Small intestine (tissue), 7 donors: Measurements from ENCODE around the gene RBP2. TPM values are rescaled to one million over a fixed set of nuclear protein-coding genes. Genes with fewer than 3 reads are reported as not detected.

Experiments used
- DNase-seq, 2 donors: peaks; one replicate each; pipeline versions ENCODE4 v3.0.0 to v3.0.0-alpha.2; 2013
- FAIRE-seq: peaks from 2 replicates; lab custom pipeline; 2012; peaks lifted over from hg19 to GRCh38; lab: Jason Lieb, UNC
- H3K27ac ChIP-seq, 3 donors: one replicate each; pipeline ENCODE4 v1.5.1; 2013; ENCODE audit warnings: low read length in 2 of 3, mild to moderate bottlenecking in 2 of 3, control low read depth in 1 of 3, inconsistent platforms in 1 of 3, low read depth in 1 of 3, moderate library complexity in 1 of 3
- H3K27me3 ChIP-seq, 3 donors: one replicate each; pipeline ENCODE4 v1.6.1; 2013; ENCODE audit warnings: low read length in 3 of 3, inconsistent platforms in 1 of 3; ENCODE audit not compliant: control insufficient read depth in 3 of 3, insufficient read depth in 3 of 3
- H3K36me3 ChIP-seq, 3 donors: one replicate each; pipeline ENCODE4 v1.6.1; 2013; ENCODE audit warnings: low read length in 3 of 3, inconsistent platforms in 1 of 3, low read depth in 1 of 3, mild to moderate bottlenecking in 1 of 3, moderate library complexity in 1 of 3; ENCODE audit not compliant: control insufficient read depth in 3 of 3, insufficient read depth in 2 of 3
- H3K4me1 ChIP-seq, 3 donors: one replicate each; pipeline ENCODE4 v1.6.1; 2013; ENCODE audit warnings: low read length in 2 of 3, inconsistent platforms in 1 of 3, low read depth in 1 of 3, mild to moderate bottlenecking in 1 of 3, moderate library complexity in 1 of 3; ENCODE audit not compliant: control insufficient read depth in 3 of 3, insufficient read depth in 2 of 3
- H3K4me3 ChIP-seq, 3 donors: one replicate each; pipeline ENCODE4 v1.5.1; 2013; ENCODE audit warnings: low read length in 3 of 3, control low read depth in 1 of 3, inconsistent platforms in 1 of 3, low read depth in 1 of 3, mild to moderate bottlenecking in 1 of 3, moderate library complexity in 1 of 3
- H3K9me3 ChIP-seq, 2 donors: one replicate each; pipeline ENCODE4 v1.6.1; 2013; ENCODE audit warnings: low read depth in 1 of 2, low read length in 1 of 2; ENCODE audit not compliant: control insufficient read depth in 2 of 2, insufficient read depth in 1 of 2
- WGBS, 3 donors: extraction: QIAGEN DNeasy Blood & Tissue Kit; methylation state at CpG; one replicate each; pipeline ENCODE4 v1.1.7; 2013; 5-methylcytosine and 5-hydroxymethylcytosine counted together
- polyA plus RNA-seq, 4 donors: library from polyadenylated mRNA; stranded (reverse) in 3 of 4; unstranded in 1 of 4; fragments of 200-250 nt in 3 of 4; fragments of 120-200 nt in 1 of 4; gene quantifications; one replicate each; pipeline versions ENCODE4 v1.2.1 to v1.2.3, GENCODE V29; 2013
- donor health status: healthy with polysubstance abuse.
- donor health status: control.
- donor health status: control.
- donor health status: Bipolar disorder and iron deficiency.
- donor health status: healthy.

The RBP2 gene
- polyA plus RNA-seq, 4 donors: 1,530 to 12,637 (median 3,776) TPM

DNA sequence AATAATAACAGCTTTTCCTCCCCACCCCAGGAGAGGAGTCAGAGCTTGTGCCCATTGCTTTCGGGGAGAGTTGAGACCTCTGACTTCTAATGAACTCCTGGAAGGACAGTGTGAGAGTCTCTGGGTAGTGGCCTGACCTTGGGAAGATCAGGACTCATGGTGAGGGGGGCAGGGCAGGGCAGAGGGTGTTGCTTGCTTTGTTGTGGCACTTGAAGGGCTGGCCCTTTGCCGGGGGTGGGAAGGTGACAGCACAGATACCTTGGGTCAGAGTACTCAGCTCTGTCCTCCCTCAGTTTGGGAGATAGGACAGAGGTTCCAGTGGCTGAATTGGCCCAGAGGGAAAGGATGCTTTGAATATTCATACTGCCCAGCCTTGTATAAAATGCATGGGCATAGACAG, 15.8 kb downstream of the RBP2 start:
- Histone ChIP-seq H3K27me3 (no peaks in the 10 kb centered on the region), H3K27ac (peak overlapping the region in 1 of 3 donors; percentile 52), H3K9me3 (no peaks in the 10 kb centered on the region), H3K4me1 (peaks cover 0 to 11% (median 5%) of the 10 kb centered on the region in 3 donors), H3K4me3 (no peak overlapping the region), H3K36me3 (peaks cover 0 to 56% (median 22%) of the 10 kb centered on the region in 3 donors)
- DNase-seq (peak in 1 of 2 donors; percentile 42), FAIRE-seq (no peak)
- 60 to 73% (median 73%) methylated on average over 2 of the region's 2 CpGs for WGBS, 3 donors

DNA sequence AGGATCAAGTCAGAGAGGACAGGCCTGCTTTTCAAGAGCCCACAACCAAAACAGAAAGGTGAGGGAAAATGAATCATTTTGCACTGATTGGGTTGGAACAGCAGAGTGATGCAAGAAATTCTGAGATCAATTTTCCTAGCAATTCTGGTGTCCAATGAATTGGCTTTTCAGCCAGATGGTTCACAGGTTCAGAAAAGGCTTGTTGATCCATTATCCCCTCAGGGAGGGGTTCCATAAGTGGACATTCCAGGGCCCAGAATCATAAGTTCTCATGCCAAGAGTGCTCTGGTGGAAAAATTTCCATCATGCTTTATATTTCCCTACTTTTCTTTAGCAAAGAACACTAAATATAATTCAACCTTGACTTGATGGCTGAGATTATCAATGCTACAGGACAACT, 16.2 kb downstream of the RBP2 start:
- Histone ChIP-seq H3K36me3 (peaks cover 0 to 54% (median 23%) of the 10 kb centered on the region in 3 donors), H3K4me3 (no peak overlapping the region), H3K9me3 (no peaks in the 10 kb centered on the region), H3K27me3 (no peaks in the 10 kb centered on the region), H3K27ac (peak overlapping the region in 1 of 3 donors; percentile 52), H3K4me1 (peaks cover 0 to 15% (median 5%) of the 10 kb centered on the region in 3 donors)
- no peak for FAIRE-seq
- peak in 1 of 2 donors; percentile 1 for DNase-seq

DNA sequence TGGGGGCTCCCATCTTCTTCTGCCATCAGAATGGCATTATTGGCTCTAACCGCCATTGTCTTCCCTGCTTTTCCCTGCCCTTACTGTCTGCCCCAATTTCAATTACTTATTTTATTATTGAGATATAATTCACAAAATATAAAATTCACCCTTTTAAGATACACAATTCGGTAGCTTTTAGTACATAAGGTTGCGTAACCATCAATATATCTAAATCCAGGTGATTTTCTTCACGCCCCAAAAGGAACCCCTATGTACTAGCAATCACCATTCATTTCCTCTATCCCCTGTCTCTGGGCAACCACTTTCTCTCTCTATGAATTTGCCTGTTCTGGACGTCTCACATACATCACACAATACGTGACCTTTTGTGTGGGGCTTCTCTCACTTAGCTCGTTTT, 18.0 kb downstream of the RBP2 start:
- no peak overlapping the region for H3K27ac ChIP-seq
- no peaks in the 10 kb centered on the region for H3K9me3 ChIP-seq
- H3K4me3 ChIP-seq: no peak overlapping the region
- H3K36me3 ChIP-seq: peaks cover 0 to 61% (median 29%) of the 10 kb centered on the region in 3 donors
- DNase-seq: peak in 1 of 2 donors; percentile 2
- 83 to 86% (median 86%) methylated on average over 7 of the region's 7 CpGs for WGBS, 3 donors
- peaks cover 0 to 18% (median 5%) of the 10 kb centered on the region in 3 donors for H3K4me1 ChIP-seq
- FAIRE-seq: no peak
- H3K27me3 ChIP-seq: no peaks in the 10 kb centered on the region

DNA sequence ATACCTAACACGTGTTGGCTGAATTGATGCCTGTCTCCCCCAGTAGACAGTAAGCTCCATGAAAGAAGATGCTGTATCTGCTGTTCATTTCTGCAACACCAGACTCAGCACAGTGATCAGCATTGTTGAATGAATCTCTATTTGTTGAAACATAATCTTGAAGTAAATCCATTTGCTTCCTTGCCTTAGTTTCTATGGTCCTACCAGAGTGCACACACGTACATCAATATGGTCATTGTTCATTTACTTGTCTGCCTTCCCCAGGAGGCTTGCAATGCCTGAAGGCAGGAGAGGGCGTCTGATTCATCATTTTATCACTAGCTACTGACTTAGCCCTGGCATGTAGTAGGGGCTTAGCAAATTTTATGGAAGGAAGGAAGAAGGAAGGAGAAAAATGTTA, 19.2 kb downstream of the RBP2 start:
- FAIRE-seq (no peak), DNase-seq (peak in 1 of 2 donors; percentile 1)
- no peak overlapping the region for H3K4me3 ChIP-seq
- H3K27me3 ChIP-seq: no peaks in the 10 kb centered on the region
- no peaks in the 10 kb centered on the region for H3K9me3 ChIP-seq
- peaks cover 0 to 22% (median 8%) of the 10 kb centered on the region in 3 donors for H3K4me1 ChIP-seq
- 66 to 77% (median 71%) methylated on average over 3 of the region's 3 CpGs for WGBS, 3 donors
- no peak overlapping the region for H3K27ac ChIP-seq
- peaks cover 0 to 62% (median 34%) of the 10 kb centered on the region in 3 donors for H3K36me3 ChIP-seq

DNA sequence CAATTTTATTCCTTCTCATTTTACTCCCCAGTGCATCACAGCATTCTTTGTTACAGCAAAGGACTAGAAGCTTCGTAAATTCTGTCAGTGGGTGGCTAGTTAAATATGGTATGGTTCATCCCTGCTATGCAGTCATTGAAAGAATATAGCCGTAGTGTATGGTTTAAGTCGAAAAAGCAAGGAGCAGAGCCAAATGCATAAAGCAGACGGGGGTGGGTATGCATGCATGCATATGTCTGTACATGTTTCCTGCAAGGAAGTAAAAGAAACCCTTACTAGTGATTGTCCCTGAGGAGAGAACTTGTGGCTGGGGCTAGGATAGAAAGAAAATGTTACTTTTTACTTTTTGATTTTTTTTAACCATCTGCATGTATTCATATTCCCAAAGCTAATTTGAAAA, 19.9 kb downstream of the RBP2 start:
- no peak for FAIRE-seq
- H3K27ac ChIP-seq: no peak overlapping the region
- H3K27me3 ChIP-seq: no peaks in the 10 kb centered on the region
- H3K4me1 ChIP-seq: peaks cover 0 to 23% (median 8%) of the 10 kb centered on the region in 3 donors
- peaks cover 0 to 63% (median 37%) of the 10 kb centered on the region in 3 donors for H3K36me3 ChIP-seq
- H3K9me3 ChIP-seq: no peaks in the 10 kb centered on the region
- no peak overlapping the region for H3K4me3 ChIP-seq
- DNase-seq: peak in 1 of 2 donors; percentile 1
- WGBS, 3 donors: 76 to 87% (median 79%) methylated on average over 4 of the region's 4 CpGs

DNA sequence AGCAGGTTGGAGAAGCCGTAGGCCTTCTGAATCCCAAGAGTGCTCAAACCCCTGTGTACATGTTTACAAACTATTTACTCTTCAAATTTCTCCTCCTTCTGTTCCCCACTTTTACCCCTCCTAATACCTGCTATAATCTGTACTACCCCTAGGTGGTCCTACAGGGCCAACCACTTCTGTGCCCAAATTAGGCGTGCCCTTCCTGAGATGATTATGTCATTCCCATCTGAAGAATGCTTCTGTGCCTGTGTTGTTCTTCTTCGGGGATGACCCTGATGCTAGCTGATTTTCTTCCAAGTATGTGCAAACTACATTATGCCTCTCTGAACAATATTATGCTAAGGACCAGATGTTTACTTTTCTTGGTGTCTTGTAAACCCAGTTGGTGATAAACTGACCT, 20.5 kb downstream of the RBP2 start:
- DNase-seq (peak in 1 of 2 donors; percentile 3), FAIRE-seq (no peak)
- Histone ChIP-seq H3K36me3 (peaks cover 0 to 63% (median 36%) of the 10 kb centered on the region in 3 donors), H3K9me3 (no peaks in the 10 kb centered on the region), H3K27me3 (no peaks in the 10 kb centered on the region), H3K27ac (no peak overlapping the region), H3K4me1 (peaks cover 0 to 28% (median 5%) of the 10 kb centered on the region in 3 donors), H3K4me3 (no peak overlapping the region)
- WGBS, 3 donors: 77 to 88% (median 79%) methylated on average over 3 of the region's 3 CpGs

DNA sequence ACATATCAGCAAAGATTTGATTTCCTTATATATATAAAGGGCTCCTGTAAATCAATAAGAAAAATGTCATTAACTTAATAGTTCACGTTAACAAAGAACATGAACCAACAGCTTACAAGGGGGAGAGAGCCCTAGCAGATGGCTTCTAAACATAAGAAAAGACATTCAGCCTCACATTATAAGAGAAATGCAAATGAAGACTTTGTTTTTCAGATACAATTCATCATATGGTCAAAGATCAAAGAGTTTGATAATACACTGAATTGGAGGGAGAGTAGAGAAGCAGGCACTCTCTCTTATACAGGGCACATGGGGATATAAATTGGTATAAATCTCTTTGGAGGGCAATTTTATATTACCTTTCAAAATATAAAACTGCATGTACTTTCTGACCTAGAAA, 21.1 kb downstream of the RBP2 start:
- no peak overlapping the region for H3K4me3 ChIP-seq
- 41 to 84% (median 77%) methylated on average over 1 of the region's 1 CpG for WGBS, 3 donors
- no peaks in the 10 kb centered on the region for H3K27me3 ChIP-seq
- no peak for DNase-seq
- peaks cover 0 to 33% (median 7%) of the 10 kb centered on the region in 3 donors for H3K4me1 ChIP-seq
- no peak for FAIRE-seq
- H3K9me3 ChIP-seq: no peaks in the 10 kb centered on the region
- no peak overlapping the region for H3K27ac ChIP-seq
- H3K36me3 ChIP-seq: peaks cover 2 to 62% (median 32%) of the 10 kb centered on the region in 3 donors

DNA sequence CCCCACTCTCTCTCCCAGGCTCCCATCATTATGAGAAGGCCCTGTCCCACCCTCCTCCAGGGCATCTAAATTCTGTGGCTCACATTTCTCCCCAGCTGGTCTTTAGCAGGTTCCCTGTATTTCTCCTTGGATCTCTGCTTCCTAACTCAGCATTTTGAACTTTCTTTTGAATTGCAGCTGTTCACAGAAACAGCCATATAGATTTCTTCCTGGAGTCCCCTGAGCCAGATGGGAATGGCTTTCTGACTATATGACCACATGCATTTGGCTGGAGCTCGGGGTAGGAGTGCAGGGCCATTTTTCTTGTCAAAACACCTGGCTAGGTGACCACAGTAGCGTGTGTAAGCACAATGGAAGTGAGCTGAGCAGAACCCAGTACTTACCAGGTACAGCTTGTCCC, 22.0 kb downstream of the RBP2 start:
- H3K27ac ChIP-seq: peak overlapping the region in 1 of 3 donors; percentile 2
- no peaks in the 10 kb centered on the region for H3K9me3 ChIP-seq
- H3K36me3 ChIP-seq: peaks cover 2 to 59% (median 30%) of the 10 kb centered on the region in 3 donors
- FAIRE-seq (no peak), DNase-seq (peak in 1 of 2 donors; percentile 5)
- 70 to 78% (median 75%) methylated on average over 2 of the region's 2 CpGs for WGBS, 3 donors
- no peak overlapping the region for H3K4me3 ChIP-seq
- peaks cover 0 to 42% (median 7%) of the 10 kb centered on the region in 3 donors for H3K4me1 ChIP-seq
- H3K27me3 ChIP-seq: no peaks in the 10 kb centered on the region

DNA sequence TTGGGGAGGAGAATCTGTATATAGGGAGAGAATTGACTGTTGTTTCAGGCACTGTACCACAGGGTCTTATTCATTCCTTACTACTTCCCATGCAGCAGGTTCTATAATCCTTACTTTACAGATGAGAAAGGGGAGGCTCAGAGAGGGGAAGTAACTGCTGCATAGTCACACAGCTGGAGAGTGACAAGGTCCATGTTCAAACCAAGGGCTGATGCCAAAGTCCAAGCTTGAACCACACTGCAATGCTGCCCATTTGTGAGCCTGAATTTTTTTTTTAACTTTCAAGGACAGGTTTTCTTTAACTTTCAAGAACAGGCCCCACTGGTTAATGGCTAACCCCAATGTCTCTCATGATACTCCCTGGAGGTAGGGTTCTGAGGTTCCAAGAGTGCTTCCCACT, 26.2 kb downstream of the RBP2 start:
- no peaks in the 10 kb centered on the region for H3K27me3 ChIP-seq
- H3K36me3 ChIP-seq: peaks cover 2 to 43% (median 16%) of the 10 kb centered on the region in 3 donors
- no peak for FAIRE-seq
- no peak overlapping the region for H3K4me3 ChIP-seq
- H3K4me1 ChIP-seq: peaks cover 0 to 36% (median 5%) of the 10 kb centered on the region in 3 donors
- no peaks in the 10 kb centered on the region for H3K9me3 ChIP-seq
- DNase-seq: peak; percentile 64 to 78
- H3K27ac ChIP-seq: peak overlapping the region in 1 of 3 donors; percentile 58
